ENCODE measurements around the gene PHF23.

Gene PHF23

GRCh38 chr17:7234083-7234951, 4.9 kb downstream of the PHF23 start, which contains the start of gene DVL2:
Gene DVL2 (minus strand): TSS chr17:7234517. CDS start chr17:7234262, 255 bp downstream.
- Mint-ChIP-seq H3K9me3 (no peaks in the 10 kb centered on the region), H3K27ac (peak within 1 kb of the TSS; percentile 96), H3K4me1 (peaks cover 74% of the 10 kb centered on the region), H3K4me3 (peak within 1 kb of the TSS; percentile 95 to 98), H3K27me3 (no peaks in the 10 kb centered on the region)
- DNase-seq = peak; percentile 91 to 94
- peak; percentile 64 for ATAC-seq

GRCh38 chr17:7233701-7234082, 5.6 kb downstream of the PHF23 start:
- Mint-ChIP-seq H3K27me3 (no peaks in the 10 kb centered on the region), H3K27ac (peak overlapping the region; percentile 96), H3K4me1 (peaks cover 80% of the 10 kb centered on the region), H3K9me3 (no peaks in the 10 kb centered on the region), H3K4me3 (peak overlapping the region; percentile 95 to 98)
- peak; percentile 33 for ATAC-seq
- DNase-seq = no peak

GRCh38 chr17:7232114-7232513, 7.1 kb downstream of the PHF23 start:
- no peaks in the 10 kb centered on the region for H3K27me3 Mint-ChIP-seq
- no peak overlapping the region for H3K27ac Mint-ChIP-seq
- ATAC-seq (no peak), DNase-seq (no peak)
- H3K4me3 Mint-ChIP-seq = peak overlapping the region; percentile 30 to 98
- no peaks in the 10 kb centered on the region for H3K9me3 Mint-ChIP-seq
- H3K4me1 Mint-ChIP-seq = peaks cover 91% of the 10 kb centered on the region

- DNase-seq = no peak
- peaks cover 64% of the 10 kb centered on the region for H3K4me1 Mint-ChIP-seq
- no peaks in the 10 kb centered on the region for H3K27me3 Mint-ChIP-seq
- H3K27ac Mint-ChIP-seq = no peak overlapping the region
- no peak overlapping the region for H3K4me3 Mint-ChIP-seq
- H3K9me3 Mint-ChIP-seq = no peaks in the 10 kb centered on the region
- no peak for ATAC-seq
Observed at GRCh38 chr17:7229504-7229903, 9.8 kb downstream of the PHF23 start.

- no peak for ATAC-seq
- H3K4me1 Mint-ChIP-seq = peaks cover 62% of the 10 kb centered on the region
- no peaks in the 10 kb centered on the region for H3K27me3 Mint-ChIP-seq
- H3K4me3 Mint-ChIP-seq = no peak overlapping the region
- DNase-seq = no peak
- no peaks in the 10 kb centered on the region for H3K9me3 Mint-ChIP-seq
- H3K27ac Mint-ChIP-seq = no peak overlapping the region
Observed at GRCh38 chr17:7228920-7229319, 10.3 kb downstream of the PHF23 start.

- H3K27me3 Mint-ChIP-seq = no peaks in the 10 kb centered on the region
- no peak for DNase-seq
- no peak overlapping the region for H3K4me3 Mint-ChIP-seq
- no peak for ATAC-seq
- peaks cover 46% of the 10 kb centered on the region for H3K4me1 Mint-ChIP-seq
- no peaks in the 10 kb centered on the region for H3K9me3 Mint-ChIP-seq
- peak overlapping the region in 1 of 2 donors; percentile 27 for H3K27ac Mint-ChIP-seq
Observed at GRCh38 chr17:7226721-7227710, 12.2 kb downstream of the PHF23 start.

GRCh38 chr17:7225711-7226331, 13.4 kb downstream of the PHF23 start:
- no peaks in the 10 kb centered on the region for H3K27me3 Mint-ChIP-seq
- peak; percentile 30 for ATAC-seq
- H3K9me3 Mint-ChIP-seq = no peaks in the 10 kb centered on the region
- H3K27ac Mint-ChIP-seq = no peak overlapping the region
- H3K4me1 Mint-ChIP-seq = peaks cover 48% of the 10 kb centered on the region
- DNase-seq = no peak
- H3K4me3 Mint-ChIP-seq = no peak overlapping the region

- Mint-ChIP-seq H3K4me3 (no peak overlapping the region), H3K4me1 (peaks cover 47% of the 10 kb centered on the region), H3K27ac (no peak overlapping the region), H3K9me3 (no peaks in the 10 kb centered on the region), H3K27me3 (no peaks in the 10 kb centered on the region)
- DNase-seq = no peak
- no peak for ATAC-seq
Observed at GRCh38 chr17:7224661-7225111, 14.6 kb downstream of the PHF23 start.

GRCh38 chr17:7224110-7224509, 15.1 kb downstream of the PHF23 start:
- ATAC-seq (no peak), DNase-seq (no peak)
- H3K9me3 Mint-ChIP-seq = no peaks in the 10 kb centered on the region
- H3K4me3 Mint-ChIP-seq = no peak overlapping the region
- H3K27ac Mint-ChIP-seq = no peak overlapping the region
- peaks cover 49% of the 10 kb centered on the region for H3K4me1 Mint-ChIP-seq
- H3K27me3 Mint-ChIP-seq = no peaks in the 10 kb centered on the region

- Mint-ChIP-seq H3K27me3 (no peaks in the 10 kb centered on the region), H3K4me1 (peaks cover 49% of the 10 kb centered on the region), H3K4me3 (no peak overlapping the region), H3K27ac (no peak overlapping the region), H3K9me3 (no peaks in the 10 kb centered on the region)
- DNase-seq (no peak), ATAC-seq (no peak)
Observed at GRCh38 chr17:7223375-7223774, 15.9 kb downstream of the PHF23 start.

GRCh38 chr17:7222972-7223292, 16.3 kb downstream of the PHF23 start:
- Mint-ChIP-seq H3K27ac (no peak overlapping the region), H3K4me1 (peaks cover 49% of the 10 kb centered on the region), H3K9me3 (no peaks in the 10 kb centered on the region), H3K4me3 (no peak overlapping the region), H3K27me3 (no peaks in the 10 kb centered on the region)
- no peak for DNase-seq
- no peak for ATAC-seq

- Mint-ChIP-seq H3K27ac (no peak overlapping the region), H3K4me1 (peaks cover 49% of the 10 kb centered on the region), H3K27me3 (no peaks in the 10 kb centered on the region), H3K4me3 (no peak overlapping the region), H3K9me3 (no peaks in the 10 kb centered on the region)
- DNase-seq (no peak), ATAC-seq (no peak)
Observed at GRCh38 chr17:7222093-7222971, 16.9 kb downstream of the PHF23 start.

- H3K27me3 Mint-ChIP-seq = no peaks in the 10 kb centered on the region
- H3K4me1 Mint-ChIP-seq = peaks cover 52% of the 10 kb centered on the region
- H3K27ac Mint-ChIP-seq = peak overlapping the region in 1 of 2 donors; percentile 87
- ATAC-seq (no peak), DNase-seq (no peak)
- H3K4me3 Mint-ChIP-seq = peak overlapping the region in 1 of 2 donors; percentile 99
- no peaks in the 10 kb centered on the region for H3K9me3 Mint-ChIP-seq
Observed at GRCh38 chr17:7221278-7222092, 17.8 kb downstream of the PHF23 start.
